SIG-M5 (cell line): Measurements from ENCODE around the gene GPC2.

Source experiments
- DNase-seq: peaks from one replicate; lab custom pipeline; 2025; lab: John Stamatoyannopoulos, UW

GPC2 gene

DNA sequence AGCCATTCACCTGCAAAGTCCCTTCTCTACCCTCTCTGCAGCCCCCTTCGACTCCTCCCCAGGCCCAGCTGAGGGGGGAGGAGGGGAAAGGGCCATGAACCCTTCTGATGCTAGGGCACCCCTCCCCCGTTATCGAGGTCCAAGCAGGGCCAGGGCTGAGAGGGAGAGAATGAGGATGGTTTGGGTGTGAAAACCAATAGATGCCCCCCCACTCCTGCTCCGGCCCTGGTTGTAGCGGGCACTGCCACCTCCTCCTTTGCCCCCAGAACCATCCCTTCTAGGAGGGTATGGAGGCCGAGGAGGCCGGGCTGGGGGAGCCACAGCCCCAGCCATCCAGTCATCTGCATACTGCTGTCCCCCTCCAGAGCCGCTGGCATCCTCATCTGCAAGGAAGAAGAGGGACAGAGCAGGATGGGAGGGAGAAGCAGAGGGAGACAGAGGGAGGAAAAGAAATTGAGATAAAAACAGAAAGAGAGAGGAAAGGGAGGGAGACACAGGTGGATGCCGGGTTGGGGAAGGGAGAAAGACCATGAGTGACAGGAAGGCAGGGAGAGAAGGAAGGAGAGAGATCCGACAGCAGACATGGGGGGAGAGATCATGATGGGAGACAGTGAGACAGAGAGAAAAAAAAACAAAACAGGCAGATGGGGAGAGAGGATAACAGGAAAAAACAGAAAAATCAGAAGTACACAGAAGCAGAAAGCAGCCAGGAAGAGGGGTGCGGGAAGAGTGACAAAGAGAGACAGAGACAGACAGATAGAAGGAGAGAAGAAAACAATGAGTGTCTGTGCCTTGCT, 6.9 kb downstream of the GPC2 start:
- no peak for DNase-seq

DNA sequence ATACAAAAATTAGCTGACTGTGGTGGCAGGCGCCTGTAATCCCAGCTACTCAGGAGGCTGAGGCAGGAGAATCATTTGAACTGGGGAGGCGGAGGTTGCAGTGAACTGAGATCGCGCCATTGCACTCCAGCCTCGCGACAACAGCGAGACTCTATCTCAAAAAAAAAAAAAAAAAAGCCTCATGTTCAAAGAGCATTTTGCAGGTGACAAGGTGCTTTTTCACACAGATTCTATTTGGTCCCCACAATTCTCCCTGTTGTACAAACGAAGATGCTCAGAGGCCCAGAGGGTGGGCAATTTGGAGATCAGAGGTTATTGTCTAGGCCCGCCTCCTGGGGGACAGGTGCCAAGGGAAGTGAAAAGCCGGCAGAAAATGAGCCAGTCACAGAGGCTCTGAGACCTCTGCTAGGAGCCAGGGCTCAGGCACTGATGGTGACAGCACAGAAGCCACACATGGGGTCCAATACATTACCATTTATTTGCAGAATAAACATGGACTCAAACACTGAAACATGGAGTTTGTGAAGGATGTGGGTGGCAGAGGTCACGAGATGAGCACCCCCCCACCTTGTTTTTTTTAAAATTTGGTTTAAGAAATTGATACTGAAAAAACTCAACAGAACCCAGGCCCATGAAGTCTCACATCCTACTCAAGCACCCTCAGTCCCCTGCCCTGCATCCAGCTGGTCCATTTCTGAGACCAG, 7.9 kb downstream of the GPC2 start:
- DNase-seq: no peak

DNA sequence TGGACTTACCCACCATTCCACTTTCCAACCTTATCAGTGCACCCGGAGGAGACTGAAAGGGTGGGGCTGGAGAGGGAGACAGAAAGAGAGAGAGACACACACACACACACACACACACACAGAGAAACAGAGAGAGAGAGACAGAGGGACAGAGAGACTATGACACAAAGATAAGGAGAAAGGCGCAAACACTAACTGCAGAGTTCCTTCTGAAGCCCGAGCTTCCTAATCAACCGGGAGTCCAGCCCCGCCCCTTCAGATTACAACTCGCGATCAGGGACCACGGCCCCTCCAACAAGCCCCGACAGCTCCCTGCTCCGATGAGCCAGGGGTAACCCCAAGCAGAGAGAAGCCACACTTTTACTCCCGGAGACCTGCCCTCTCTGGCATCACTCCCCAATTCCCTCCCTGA, 9.3 kb downstream of the GPC2 start:
- no peak for DNase-seq

DNA sequence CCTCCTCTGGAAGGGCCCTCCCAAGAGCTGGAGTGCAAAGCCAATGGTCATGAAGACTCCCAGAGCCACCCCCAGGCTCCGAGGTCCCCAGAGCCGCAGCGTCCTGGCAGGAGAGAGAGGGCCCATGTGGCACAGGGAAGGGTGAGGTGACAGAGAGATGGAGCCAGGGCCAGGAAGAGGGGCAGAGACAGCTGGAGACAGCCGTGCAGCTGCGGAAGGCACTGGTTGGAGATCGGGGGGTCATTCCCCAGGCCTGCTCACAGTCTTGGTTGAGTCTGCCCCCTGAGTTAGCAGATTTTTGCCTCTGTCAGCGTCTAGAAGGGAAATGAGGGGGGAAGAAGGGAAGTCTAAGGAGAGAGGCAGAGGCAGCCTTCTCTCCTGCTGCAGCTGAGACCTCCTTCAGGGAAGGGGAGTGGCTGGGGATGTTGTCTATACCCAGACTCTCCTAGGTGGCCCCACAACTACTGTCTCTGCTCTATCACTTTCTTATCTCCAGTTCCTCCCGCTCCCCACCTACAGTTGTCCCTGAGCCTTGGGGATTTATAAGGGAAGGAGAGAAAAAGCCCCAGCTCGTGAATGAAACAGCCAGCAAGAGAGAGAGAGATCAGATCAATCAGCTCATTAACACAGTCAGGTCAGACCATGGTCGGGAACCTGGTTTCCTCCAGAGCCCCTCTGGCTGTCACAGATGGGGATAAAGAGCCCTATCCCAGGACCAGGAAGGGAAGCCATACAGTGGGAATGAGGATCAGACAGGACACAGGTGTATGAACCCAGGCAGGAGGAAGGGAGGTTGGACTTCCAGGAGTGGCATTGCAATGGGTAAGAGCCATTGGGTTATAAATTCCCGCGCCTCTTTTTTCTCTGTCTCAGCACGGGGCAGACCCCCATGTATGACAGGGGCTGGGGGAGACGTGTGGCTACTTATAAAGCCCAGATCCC, 9.9 kb downstream of the GPC2 start:
- DNase-seq: no peak

DNA sequence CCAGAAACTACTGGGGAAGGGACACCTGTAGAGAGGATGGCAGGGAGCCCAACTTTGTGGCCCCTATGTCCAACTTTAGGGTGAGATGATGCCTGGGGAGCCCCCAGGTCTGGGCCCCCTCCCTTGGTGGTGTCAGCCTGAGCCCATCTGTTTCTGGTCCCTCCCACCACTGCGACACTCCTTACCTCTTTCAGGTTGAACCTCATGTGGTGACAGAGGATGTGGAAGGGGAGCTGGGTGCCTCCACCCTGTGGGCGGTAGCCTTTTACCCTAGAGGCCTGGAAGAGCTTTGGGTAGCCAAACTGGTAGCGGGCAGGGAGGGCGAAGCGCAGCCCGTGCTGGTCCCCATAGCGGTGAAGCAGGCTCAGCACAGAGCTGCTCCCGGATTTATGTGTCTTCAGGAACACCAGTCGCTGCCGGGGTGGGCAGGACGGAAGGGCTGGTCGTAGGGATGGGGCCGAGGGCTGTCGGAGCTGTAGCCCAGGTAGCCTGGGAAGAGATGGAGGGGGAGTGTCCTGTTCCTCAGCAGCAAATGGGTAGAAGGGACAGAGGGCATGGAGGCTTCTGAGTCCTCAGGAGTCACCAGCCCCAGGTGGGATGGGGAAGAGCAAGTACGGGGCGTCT, 10.8 kb downstream of the GPC2 start:
- no peak for DNase-seq

DNA sequence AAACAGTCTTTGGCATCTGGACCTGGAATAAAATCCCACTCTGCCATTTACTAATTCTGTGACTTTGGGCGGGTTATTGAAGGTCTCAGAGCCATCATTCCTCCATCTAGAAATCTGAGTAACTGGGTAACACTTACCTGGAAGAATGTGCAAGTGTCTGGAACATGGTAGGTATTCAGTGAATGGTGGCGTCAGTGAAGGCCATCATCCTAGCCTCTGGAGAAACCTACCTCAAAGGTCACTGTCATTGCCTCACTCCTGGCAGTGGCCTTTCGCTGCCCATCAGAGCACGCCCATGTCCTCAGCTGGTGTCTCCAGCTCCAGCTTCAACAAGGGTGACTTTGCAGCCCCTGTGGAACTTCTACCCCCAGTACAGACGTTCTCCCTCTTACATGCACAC, 13.3 kb downstream of the GPC2 start:
- no peak for DNase-seq

DNA sequence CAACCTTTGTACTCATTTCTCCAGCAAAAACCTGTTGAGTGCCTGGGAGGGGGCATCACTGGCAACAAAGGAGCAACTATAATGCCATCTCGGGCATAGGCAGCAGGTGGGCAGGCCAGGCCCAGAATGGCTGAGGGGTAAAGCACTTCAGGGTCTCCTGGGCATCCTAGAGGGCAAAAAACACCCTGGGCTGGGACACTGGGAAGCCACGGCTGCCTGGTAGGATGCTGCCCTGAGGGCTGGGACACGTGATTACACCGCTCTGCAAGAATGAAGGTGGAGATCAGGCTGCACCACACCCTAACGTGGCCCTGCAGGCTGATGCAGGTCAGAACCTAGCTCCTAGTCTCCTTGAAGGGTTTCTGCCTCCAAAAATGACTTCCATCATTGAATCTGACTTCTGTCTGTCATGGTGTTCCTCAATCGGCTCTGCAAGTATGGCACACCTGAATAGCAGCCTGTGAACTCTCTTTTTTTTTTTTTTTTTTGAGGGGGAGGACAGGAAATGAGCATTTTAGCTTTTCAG, 14.1 kb downstream of the GPC2 start:
- no peak for DNase-seq

DNA sequence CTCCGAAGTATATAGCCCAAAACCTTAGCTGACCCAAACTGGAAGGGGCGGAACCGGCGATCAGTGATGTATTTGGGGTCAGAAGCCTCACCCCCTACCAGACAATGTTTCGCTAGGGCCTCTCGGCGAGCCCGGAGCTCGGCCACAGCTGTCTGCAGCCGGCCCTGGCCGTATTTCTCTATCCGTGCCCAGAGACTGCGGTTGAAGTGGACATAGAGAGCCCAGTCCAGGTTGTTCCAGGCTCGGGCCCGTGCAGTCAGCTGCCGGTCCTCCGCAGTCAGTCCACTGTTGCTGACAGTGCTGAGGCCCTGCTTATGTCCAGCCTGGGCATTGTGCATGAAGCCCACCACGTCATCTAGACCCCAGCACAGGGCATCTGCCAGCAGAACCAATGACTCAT, 17.1 kb downstream of the GPC2 start:
- no peak for DNase-seq

DNA sequence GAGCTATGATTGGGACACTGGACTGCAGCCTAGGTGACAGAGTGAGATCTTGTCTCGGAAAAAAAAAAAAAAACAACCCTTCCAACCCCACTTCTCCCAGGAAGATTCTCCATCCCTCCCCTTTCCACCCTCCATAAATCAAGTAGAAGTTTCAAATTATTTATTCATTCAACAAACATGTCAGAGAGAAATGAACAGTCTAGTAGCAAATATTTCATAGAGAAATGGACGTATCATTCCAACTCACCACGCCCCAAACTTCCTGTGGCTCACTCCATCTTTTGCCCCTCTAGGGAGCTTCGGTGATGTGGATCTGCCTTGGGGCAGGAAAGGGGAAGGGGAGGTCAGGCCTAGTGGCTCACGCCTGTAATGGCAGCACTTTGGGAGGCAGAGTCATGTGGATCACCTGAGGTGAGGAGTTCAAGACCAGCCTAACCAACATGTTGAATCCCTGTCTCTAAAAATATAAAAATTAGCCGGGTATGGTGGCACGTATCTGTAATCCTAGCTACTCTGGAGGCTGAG, 18.0 kb downstream of the GPC2 start:
- no peak for DNase-seq

DNA sequence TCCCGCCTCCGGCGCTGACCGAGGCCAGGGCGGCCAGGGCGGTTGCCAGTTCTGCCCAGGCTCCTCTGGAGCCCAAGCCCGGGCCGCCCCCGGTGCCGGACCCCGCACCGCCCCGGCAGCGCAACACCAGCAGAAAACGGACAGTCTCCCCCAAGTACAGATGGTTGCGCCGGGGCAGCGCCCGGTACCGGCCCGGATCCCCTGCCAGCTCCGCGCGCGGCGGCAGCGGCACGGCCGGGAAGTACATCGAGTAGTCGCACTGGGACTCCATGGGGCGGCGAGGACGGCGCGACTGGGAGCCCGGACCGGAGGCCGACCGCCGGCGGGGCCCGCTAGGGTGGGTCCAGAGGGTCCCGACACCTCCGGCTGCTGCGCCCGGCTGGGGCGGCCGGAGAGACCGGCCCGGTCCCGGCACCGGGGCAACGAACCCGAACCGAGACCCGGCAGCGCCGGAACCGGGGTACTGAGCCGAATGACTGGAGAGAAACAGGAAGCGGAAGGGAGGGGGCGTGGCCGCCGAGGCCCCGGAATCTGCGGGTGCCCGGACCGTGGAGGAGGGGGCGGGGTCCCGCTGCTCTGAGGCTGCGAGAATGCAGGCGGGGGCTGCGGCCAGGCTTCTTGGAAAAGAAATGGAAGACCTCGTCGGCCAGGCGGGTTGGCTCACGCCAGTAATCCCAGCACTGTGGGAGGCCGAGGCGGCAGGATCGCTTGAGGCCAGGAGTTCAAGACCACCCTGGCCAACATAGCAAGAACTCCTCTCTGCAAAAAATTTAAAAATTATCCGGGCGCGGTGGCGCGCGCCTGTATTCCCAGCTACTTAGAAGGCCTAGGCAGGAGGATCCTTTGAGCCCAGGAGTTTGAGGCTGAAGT, 18.7 kb downstream of the GPC2 start, which contains the start of gene TRAPPC14:
TSS of gene TRAPPC14 (minus strand) at position 495 of the 870 bp plus-strand sequence. CDS start at position 271, 224 bp downstream.
- peak; percentile 12 for DNase-seq

DNA sequence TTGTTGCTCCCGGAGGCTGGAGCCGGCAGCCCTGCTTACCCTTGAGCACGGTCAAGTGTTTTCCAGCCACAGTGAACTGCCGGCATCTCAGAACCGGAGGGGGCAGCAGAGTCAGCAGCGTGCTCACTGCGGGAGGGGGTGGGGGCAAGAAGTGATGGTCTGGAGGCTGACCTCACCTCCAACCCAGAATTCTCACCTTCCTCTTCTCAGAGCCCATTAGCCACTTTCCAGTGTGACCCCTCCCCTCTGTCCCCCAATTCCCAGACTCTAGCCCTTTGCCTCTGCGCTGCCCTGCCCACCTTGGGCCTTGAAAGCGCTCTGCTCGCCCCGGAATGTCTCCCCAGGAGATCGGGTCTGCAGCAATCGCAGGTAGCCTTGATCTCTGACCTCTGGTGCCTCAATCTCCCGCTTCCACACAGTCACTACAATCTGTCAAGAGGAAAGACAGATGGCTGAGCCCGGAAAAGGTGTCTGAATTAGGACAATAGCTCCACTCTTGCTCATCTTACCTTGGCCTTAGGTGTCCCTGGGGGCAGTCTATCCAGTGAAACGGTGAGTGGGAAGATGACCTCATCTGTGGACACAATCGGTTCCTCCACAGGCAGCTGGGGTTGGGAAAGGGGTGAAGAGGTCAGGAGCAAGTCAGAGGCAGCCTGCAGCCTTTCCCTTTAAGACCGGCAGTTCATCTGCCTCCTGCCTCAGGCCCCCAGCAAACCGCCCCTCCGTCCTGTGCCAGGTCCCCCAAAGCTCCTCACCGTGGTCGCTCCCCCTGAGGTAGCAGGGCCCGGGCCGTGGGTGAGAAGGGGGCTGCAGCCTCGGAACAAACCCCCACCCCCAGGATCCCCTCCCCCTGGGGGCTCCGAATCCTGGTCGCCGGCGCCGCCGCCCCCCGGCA, 19.6 kb downstream of the GPC2 start:
- no peak for DNase-seq

DNA sequence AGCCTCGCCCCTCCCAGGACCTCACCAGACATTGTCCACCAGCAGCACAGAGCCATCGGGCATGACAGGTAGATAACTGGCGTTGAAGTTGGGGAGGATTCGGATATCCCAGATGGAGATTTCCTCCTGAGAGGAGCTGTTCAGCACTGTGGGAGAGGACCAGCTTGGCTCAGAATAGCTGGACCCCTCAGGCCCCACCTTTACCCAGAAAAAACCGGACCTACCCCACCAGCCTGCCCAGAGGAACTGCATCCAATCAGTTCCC, 20.2 kb downstream of the GPC2 start:
- no peak for DNase-seq

DNA sequence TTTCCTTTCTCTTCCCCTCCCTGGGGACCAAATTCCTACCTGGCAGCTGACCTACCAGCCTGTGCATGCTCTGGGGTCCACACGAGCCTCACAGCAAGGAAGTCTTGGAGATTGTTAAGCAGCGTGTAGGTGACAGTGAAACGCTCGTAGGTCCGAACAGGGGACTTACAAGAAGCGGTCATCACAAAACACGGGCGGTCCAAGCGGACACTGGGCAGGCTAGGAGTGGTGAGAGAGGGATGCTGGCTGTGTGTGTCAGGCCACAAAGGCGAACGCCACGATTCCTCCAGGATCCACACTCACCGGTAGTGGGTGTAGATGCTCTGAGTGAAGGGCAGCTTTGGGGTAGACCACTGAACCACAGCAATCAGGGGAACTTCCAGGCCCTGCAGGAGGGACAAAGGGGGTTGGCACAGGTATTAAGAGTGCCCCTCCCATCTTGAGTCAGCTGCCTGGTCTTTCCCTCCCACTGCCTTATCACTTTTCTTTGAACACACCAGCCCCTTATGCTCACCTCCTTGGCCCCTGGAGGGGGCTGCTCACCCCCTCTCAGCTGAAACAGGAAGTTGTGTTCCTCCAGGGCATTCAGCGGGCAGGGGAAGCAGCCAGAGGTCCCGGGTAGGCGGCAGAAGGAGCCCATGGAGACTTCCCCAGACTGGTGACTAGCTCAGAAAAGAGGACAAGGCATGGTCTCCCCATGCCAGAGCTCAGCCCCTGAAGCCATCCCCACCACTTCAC, 20.7 kb downstream of the GPC2 start:
- no peak for DNase-seq

DNA sequence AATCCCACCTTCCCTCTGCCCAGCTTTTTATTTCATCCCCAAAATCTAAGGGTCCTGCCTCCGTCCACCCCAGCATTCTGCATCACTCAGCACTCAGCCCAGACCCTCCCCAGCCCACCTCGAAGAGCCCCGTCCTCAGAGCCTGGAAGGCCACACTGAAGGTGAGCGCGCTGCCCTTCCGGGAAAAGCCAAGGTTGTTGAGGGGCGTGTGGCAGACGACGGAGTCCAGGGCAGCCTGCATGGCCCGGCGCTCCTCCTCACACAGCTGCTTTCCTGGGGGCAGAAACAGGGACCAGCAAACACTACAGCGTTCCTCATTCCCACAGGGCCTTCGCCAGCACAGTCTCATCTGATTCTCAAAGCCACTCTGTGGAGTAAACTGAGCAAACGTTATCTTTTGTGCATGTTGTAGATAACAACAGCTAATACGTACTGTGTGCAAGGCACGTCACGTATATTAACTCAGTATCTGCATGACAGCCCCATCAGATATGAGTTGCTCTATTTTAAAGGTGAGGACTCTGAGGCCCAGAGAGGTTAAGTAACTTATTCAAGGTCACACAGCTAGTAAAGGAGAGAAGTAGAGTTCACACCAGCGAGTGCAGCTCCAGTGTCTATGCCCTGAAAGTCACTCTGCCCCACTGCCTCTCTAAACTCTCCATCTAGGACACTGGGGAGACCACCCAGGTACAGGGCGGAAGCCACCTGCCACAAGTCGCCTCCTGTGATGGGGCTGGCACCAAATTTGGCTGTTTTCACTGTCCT, 21.4 kb downstream of the GPC2 start:
- DNase-seq: no peak

DNA sequence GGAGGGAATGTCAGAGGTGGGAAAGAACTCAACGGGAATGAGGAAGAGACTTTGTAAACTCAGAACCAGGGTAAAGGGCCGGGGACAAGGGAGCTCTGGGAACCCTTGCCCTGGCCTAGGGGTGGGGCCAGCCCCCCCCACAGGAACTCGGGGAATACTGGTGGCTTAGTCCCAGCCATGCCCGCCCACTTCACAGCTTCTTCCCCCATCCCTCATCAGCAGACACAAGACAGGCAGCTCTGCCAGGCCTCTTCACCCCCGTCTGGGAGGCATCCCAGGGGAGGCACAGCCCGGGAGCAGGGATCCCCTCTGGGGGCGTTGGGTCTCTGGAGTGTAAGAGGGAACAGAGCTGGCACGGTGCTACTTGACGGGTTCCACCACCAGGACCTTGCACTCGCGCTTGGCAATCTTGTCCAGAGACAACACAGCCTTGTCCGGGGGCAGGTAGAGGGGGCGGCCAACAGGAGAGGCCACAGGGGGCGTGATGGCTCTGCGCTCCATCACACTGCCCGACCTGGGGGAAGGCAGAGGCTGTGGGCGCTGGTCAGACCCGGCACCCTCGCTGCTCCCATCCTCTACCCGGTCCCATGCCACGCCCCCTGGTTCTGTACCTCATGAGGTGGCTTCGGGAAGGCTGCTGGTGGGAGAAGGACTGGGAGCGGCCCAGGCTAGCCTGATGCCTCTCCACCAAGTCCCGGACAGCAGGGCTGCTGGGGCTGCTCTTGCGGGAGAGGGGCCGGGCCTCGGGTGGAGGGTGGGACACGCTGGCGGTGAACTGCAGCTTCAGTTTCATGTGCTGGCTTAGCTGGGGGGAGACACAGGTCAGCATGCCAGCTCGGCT, 22.3 kb downstream of the GPC2 start:
- no peak for DNase-seq

DNA sequence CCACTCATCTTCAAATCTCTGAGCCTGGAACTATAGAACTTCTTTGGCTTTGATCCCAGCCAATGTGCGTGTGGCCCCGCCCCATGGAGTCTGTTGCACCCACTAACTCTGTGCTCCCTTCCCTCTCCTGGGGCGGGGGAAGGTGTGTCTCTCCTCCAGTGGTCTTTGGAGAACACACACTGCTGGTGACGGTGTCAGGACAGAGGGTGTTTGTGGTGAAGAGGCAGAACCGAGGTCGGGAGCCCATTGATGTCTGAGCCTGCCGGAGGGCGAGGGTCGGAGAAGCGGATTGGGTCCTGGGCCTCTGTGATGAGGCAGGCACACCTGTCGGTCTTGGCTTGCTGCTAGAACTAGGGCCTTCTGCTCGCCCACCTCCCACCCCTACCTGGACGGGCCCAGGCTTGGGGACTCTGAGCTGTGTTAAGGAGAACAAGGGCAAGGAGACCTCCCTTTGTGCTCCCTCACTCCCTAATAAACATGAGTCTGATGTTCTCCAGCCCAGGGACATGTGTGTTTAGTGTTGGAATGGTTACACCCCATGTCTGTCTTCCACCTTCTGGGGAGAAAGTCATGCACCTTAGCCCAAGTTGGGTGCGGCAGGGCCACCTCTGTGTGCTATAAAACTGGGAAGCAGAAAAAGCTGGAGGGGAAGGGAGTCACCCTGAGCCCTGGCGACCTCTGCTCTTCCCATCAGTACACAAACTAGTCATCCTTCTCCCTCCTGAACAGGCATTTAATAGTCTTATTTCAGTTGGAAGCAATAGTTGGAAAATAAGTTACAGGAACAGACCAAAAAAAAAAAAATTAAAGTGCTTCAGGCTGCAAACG, 23.3 kb downstream of the GPC2 start:
- no peak for DNase-seq
